ENCODE data around the gene MEIS1. TPM values are rescaled to one million over a fixed set of nuclear protein-coding genes. Genes with fewer than 3 reads are reported as not detected.
A peak's percentile ranks its signal among the peaks of the same experiment; 100 is the strongest.
"Not testable (repeated sequence)": the region's sequence is repeated elsewhere in the genome, so short reads cannot be mapped to it uniquely, and the experiment has no call there.

Gene MEIS1
- 11.8 and 23.5 TPM in 2 replicates for total RNA-seq

DNA sequence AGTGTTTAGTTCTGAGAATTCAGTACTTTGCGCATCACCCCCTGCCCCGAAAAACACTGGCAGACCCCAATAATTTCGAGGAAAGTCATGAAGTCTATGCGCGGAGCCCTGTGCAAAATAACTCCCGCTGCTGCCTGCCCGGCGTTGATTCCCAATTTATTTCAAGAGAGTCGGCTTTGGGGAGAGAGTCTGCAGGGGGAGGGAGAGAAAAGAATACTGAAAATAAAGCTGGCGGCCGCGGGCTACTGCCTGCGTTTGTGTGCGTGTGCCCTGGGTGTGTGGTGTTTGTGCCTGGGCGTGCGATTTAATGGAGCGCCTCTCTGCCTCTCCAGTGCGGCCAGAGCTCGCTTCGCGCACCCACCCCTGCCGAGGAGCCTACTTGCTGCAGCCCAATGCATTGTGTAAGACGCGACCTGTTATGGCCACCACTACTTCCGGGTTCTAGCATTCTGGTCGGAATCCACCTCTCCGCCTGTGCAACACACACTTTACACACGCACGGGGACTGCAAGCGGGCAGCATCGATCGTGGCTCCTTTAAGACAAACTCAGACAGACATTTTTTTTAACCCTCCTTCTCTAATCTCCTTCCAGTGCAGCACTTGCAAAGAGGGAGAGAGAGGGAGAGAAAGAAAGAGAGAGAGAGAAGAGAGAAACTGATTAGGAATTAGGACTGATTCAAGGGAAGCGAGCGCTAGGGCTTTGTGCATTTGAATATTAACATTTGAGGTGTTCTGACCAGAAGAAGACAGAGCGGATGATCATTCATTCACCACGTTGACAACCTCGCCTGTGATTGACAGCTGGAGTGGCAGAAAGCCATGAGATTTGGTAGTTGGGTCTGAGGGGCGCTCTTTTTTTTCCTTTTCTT lies at the start of gene MEIS1:
TSS of gene MEIS1 (plus strand) at position 447 of the 870 bp plus-strand sequence. CDS start 732 bp downstream, outside the sequence.
- DNase-seq (ENCODE audit: extremely low read depth, low read depth, low spot score) = peak; percentile 68

DNA sequence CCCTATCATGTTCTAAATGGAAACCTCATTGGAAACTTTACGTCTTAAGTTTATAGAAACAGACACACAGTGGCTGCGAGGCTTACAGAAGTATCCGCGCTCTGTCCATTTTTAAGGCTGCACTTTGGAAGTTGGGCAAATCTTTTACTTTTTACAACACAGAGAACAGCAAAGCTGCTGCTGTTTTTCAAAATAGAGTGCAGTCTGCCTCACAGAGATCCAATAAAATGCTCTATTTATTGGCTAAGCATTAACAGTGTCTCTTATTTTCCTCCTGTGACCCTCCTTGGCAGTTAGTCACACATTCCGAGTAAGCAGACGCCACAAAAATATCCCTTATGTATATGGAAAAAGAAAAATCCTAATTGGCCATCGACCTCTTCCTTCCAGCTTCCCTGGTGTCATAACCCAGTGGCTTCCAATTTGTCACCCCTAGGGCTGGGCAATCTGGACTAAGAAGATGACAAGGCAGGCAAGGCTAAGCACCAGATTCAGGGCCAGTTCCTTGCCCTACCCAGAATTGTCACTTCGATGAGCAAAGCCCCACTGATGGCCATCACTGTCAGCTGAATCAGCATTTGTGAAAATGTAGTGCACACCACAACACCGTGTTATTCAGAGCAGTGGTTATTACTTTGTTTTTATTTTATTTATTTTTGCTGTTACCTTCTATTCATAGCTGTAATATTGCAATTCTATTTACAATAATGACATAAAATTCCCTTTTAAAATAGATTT lies 47.7 kb upstream of the MEIS1 start:
- DNase-seq (ENCODE audit: extremely low read depth, low read depth, low spot score) = no peak

DNA sequence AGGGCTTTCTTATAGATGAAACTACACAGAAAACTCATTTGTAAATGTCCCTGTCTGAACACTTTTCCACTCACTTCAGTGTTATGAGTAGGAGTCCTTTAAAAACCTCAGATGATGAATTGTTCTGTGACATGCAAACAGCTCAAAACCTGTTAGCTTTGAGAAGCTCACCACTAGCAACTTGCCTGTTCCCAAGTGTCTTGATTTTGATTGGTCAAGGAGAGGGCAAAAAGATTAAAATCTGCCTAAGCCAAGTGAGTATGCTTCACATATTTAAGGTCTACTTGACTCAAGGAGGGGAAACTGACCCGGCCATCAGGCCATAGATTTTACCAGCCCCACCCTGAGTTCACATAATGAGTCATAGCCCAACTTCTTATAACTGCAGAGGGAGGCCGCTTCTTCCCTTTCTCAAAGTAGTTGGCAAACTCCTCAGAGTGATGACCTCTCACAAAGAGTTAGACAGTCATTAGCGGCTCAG lies 45.2 kb upstream of the MEIS1 start:
- no peak for DNase-seq (ENCODE audit: extremely low read depth, low read depth, low spot score)

DNA sequence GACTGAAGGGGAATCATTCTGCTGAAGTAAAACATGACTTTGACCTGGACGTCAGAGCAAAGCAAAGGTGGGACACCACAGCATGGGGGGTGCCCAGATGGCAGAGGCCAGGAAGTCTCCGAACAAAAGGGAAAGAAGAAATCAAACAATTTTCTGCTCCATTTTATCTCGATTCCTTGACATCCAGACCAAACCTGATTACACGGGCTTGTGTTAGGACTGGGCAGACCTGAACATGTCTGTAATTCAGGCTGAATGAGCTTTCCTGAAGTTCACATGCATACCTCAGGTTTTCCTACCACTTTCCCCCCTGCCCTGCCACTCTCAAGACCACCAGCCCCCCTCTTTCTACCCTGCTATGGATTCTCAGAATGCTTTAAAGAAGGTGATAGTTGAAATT lies 44.8 kb upstream of the MEIS1 start:
- DNase-seq (ENCODE audit: extremely low read depth, low read depth, low spot score) = no peak

DNA sequence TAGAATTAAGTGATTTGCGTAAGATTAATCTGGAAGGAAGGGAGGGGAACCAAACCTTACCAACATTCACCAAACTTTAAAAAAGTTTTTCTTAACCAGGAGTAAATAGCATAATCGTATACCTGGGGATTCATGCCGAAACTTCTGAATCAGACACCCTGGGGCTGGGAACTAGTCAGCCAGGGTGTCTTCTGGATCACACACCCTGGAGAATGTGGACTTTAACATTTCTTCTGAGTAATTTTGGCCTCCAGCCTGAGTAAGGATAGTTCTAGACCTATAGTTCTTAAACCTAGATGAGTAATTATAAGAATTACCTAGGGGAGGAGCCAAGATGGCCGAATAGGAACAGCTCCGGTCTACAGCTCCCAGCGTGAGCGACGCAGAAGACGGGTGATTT lies 44.1 kb upstream of the MEIS1 start:
- no peak for DNase-seq (ENCODE audit: extremely low read depth, low read depth, low spot score)

DNA sequence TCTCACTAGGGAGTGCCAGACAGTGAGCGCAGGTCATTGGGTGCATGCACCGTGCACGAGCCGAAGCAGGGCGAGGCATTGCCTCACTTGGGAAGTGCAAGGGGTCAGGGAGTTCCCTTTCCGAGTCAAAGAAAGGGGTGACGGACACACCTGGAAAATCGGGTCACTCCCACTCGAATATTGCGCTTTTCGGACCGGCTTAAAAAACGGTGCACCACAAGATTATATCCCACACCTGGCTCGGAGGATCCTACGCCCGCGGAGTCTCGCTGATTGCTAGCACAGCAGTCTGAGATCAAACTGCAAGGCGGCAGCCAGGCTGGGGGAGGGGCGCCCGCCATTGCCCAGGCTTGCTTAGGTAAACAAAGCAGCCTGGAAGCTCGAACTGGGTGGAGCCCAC lies 43.7 kb upstream of the MEIS1 start:
- not testable (repeated sequence) for DNase-seq (ENCODE audit: extremely low read depth, low read depth, low spot score)

DNA sequence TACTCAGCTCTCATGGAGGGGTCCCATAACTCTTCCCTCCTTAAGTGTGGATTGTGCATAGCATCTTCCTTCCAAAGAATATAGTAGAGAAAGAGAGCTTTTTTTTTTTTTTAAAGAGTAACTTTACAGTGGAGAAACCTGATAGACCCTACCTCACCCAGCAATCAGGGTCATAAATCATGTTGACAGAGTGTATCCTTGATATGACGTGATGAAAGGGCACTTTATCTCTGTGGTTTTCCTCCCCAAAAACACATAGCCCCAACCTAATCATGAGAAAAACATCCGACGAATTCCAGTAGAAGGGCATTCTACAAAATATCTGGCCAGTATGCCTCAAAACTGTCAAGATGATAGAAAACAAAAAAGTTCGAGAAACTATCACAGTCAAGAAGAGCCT lies 29.5 kb upstream of the MEIS1 start:
- no peak for DNase-seq (ENCODE audit: extremely low read depth, low read depth, low spot score)

DNA sequence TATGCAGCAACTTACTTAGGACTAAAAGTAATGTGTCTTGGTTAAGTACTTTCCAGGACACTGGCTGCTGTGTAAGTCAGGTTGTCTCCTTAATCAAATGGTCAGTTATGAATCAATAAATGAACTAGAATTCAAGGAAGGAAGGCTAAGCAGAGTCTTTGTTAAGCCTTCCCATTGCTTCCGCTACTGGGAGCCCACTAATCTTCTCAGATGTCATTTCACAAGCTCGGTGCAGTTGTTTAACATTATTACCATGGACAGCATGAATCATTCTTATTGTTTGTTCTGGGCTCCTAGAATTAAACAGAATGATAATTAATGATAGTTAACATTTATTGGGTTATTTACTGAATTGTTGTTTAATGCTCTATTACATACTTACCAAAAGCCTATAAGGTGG lies 26.0 kb upstream of the MEIS1 start:
- DNase-seq (ENCODE audit: extremely low read depth, low read depth, low spot score) = no peak

DNA sequence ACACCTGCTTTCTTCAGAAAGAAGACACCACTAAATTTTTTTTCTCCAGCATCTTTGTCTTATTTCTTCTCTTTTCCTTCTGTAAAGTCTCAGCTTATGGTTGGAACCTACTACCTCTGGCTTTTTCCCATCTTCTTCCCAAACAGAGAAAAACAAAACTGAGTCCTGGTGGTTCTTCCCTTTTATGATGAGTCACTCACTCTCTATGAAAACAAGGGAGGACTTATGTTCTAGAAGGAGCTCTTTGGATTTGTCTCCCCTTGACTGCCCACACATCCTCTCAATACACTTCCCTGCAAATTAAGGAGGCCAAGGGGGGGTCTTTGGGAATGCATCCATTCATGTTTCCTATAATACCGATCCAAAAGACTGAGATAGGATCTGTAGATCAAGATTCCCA lies 22.1 kb upstream of the MEIS1 start:
- no peak for DNase-seq (ENCODE audit: extremely low read depth, low read depth, low spot score)

DNA sequence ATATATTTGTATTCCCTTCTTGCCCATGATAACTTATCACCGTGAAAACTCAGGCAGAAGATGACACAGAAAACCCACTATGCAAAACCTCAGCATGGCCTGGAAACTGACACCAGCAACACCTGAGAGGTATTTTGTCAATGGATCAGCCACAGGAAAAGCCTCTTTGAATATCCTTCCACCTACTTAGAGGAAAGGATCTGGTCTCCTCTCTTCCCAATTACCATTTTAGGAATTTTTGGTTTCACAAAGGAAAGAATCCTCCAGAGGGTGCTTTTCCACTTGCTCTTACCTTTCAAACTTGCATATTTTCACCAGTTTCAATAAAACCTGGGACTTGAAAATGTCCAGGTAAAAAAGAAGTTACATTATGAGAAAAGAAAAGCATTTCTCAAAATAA lies 20.0 kb upstream of the MEIS1 start:
- DNase-seq (ENCODE audit: extremely low read depth, low read depth, low spot score) = no peak

DNA sequence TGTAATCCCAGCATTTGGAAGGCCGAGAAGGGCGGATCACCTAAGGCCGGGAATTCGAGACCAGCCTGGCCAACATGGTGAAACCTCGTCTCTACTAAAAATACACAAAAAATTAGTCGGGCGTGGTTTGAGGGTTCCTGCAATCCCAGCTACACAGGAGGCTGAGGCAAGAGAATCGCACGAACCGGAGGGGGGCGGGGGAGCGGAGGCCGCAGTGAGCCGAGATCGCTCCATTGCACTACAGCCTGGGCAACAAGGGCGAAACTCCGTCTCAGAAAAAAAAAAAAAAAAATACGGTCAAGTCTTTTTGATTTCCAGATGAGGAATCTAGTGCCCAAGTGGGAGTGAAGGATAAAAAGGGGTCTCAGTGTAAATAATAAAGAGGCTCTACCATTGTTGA lies 16.5 kb upstream of the MEIS1 start:
- DNase-seq (ENCODE audit: extremely low read depth, low read depth, low spot score) = no peak

DNA sequence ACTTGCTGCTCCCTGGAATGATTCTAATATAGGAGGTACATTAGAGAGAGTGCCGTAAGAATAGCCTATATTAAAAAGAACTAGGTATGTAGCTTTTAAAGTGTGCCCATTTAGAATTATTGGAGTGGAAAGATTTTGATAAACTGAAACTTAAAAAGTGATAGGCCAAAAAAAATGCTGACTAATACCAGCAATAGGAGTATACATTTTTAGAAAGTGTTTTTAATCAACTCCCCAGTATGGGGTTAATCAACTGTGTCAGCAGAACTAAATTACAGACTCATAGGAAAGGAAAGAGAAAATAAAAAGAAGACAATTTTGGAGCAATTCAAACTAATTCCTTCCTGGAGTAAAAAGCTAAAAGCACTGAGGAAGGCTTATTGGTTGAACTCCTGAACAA lies 13.3 kb upstream of the MEIS1 start:
- DNase-seq (ENCODE audit: extremely low read depth, low read depth, low spot score) = no peak

DNA sequence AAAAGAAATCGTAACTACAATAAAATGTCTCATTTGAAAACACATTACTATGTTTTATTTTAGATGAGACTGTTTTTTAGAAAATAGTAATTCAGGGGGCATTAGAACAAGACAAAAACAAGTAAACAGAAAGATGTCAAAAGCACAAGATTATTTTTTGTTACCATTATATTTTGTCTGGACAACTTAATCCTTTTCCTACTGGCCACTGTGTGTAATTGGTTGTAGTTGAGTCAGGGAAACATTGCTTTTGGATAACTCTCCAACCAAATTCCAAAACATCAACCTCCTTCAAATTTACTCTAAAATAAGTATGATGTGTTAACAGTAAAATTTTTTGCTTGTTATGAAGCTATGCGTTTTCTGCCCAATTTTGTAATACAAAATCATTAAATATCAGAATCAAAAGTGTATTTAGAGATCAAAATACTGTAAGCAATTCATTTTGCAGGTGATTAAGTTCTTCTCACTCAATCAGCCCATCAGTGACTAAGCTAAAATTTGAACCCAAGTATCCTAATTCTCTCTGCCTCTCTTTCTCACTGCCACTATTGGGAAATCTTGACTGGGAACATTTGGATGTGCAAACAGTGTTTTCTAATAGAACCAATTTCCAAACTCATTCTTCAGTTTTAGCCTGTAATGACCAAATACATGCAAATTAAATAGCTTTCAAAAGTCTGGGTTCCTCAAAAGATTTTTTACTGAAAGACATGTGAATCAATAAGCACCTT lies 11.4 kb upstream of the MEIS1 start:
- DNase-seq (ENCODE audit: extremely low read depth, low read depth, low spot score) = no peak

DNA sequence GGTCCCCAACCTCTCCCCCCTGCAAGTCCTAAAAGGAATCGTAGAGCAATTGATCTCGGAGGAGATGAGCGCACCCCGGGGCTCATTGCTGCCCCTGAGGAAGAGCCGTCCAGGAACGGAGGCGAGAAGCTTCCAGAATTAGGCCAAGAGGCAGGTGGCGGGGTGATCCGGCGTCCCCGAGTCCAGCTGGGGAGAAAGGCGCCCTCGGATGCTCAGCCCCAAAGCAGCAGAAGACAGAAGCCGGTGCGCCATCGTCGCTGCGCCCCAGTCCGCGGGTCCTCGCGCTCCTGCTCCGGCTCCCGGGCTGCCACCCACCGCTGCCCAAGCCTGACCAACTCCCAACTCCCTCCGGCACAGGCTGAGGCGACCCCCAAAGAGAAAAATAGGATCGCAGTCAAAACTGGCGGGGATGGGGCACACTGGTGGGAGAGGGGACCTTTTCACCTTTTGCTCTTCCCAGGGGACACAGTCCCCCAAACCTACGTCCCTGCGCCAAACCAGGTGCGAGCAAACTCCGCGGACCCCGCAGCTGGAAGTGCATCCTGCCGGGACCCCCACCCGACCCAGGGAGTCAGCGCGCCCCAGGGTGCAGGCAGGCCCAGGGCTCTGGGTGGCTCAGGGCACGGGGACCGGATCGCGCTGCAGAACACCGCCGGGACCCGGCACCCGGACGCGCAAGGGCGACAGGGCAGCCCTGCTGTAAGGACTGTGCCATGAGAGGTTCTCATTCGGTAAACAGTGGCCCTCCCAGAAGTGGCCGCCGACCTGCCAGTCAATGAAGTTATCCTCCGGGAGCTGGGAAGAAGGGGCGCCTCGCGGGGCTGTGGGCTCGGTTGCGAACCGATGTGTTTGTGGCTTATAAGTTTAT lies 8.4 kb upstream of the MEIS1 start:
- DNase-seq (ENCODE audit: extremely low read depth, low read depth, low spot score) = no peak

DNA sequence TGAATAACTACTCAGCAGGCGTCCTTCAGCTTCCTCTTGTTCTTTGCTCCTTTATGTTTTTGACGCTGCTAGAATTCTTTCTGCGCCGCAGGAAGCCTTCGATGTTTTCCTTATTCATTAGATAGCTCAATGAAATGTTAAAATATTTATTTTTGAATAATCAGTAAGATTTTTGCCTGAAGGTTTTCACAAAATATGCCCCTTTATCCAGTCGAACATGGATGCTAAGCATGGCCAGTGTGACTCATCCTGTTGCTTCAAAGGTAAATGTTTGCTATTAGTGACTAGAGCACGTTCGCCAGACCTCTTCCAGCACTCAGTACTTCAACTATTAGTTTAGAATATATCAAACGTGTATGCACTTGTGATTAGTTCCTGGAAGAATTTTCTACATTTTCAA lies 7.6 kb upstream of the MEIS1 start:
- DNase-seq (ENCODE audit: extremely low read depth, low read depth, low spot score) = no peak

DNA sequence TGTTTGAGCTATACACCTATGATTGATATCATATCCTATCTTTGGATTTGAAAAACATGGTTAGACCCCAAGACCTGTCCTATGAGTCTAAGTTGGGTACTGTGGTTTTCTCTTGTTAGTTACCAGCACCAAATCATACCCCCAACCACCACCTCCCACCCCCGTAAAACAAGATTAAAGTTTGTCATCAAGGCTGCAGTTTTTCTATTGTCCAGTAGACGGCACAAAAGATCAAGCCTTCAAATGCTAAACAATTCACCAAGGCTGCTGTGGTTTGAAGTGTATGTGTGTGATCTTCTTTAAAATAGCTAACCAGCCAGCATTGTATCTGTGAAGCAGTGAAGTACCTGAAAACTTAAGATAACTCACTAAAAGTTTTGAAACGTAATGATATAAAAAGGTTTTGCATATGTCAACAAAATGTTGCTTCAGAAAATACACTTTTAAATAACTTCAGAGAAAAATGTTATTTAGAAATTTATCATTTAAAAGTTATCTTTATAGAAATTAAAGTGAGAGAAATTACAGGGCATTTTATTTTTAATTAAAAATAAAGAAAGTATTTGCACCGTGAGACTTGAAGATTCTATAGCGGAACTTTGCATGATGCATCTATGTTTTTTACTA lies 5.8 kb upstream of the MEIS1 start:
- peak; percentile 57 for DNase-seq (ENCODE audit: extremely low read depth, low read depth, low spot score)

DNA sequence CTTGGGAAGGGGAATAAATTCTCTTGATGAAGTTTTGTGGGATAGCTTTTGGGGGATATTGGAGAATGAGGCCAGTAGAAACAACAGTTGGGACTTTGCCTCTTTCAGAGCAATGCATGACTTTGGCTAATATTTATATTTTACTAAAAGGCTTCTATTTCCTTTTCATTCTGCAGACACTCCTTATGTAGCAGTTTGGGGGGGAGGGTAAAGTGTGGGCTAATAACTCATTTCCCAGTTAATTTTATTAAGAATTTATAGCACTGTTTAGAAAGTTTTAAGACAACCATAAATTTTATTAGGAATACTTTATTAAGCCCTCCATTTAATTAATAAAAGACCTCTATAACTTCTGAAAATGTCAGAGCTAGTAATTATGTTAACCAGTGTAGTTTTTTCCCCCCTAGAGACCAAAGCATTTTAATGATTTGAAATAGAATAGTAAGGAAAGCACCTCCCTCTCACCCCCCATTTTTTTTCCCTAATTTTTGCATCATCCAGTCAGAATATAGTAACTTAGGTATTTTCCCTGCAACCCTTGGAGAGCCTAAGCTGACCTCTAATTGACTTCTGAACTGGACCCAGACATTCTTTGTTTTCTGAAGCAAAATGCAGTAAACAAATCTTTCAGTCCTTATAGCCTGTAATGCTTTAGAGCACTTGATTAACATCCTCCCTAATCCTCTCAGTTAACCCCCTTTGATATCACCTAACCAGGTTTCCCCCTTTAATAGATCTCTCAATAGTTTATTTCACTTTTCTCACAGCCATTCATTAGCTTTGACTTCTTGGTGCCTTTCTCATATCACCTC lies 5.0 kb upstream of the MEIS1 start:
- DNase-seq (ENCODE audit: extremely low read depth, low read depth, low spot score) = no peak

DNA sequence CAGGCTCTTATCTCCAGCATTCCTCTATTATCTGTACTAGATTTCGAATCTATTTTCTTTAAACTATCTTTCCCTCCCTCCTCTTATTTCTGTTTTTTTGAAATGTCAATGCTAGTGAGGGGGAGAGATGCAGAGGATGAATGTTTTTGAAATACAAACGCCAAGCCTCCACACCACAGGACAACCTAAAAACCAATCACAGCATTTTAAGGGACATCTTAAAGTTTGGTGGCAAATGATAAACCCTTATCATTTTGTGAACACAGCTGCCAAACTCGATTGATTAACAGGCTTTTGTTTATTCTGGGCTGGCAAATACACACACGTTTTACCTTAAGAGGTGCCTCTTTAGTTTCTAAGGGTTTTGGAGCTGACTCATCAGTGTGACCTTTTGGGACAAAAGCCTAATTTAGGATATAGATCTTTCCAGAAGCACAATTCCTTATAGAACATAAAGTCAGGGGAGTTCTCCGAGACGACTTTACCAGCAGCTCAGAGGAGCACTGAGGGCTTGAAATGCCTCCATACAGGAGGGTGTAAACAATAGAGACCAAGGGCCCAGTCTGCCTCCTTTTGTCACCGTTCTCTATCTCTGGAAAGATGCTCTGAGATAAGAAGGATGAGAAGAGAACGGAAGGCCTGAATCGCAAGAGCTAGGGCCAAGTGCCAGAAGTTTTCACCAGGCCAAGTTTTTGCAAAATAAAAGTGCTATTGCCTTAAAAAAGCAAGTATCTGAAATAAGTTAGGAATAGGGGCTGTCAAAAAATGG lies 4.2 kb upstream of the MEIS1 start:
- DNase-seq (ENCODE audit: extremely low read depth, low read depth, low spot score) = no peak
